Mammary epithelial cell (primary cell): ENCODE data around the gene DDX19B.

Source experiments
- EZH2 ChIP-seq: IDR thresholded peaks from 2 replicates; pipeline ENCODE4 v1.6.1; 2012; ENCODE audit warnings: low read length, inconsistent platforms, borderline replicate concordance
- TF ChIP-seq, protein P1 (sequence below), 2 donors: IDR thresholded peaks in 1 of 2; conservative IDR thresholded peaks in 1 of 2; 2 replicates each; pipeline ENCODE4 v1.5.1; 2011 to 2012; ENCODE audit warnings: inconsistent platforms in 2 of 2, low read length in 2 of 2, mild to moderate bottlenecking in 2 of 2, control low read depth in 1 of 2, low read depth in 1 of 2; ENCODE audit not compliant: insufficient read depth in 1 of 2; ENCODE audit errors: extremely low read depth in 1 of 2

GRCh38 chr16:70251629-70252354, 47.2 kb upstream of the DDX19B start, which contains the start of gene EXOSC6:
- TF ChIP-seq, protein P1, sequence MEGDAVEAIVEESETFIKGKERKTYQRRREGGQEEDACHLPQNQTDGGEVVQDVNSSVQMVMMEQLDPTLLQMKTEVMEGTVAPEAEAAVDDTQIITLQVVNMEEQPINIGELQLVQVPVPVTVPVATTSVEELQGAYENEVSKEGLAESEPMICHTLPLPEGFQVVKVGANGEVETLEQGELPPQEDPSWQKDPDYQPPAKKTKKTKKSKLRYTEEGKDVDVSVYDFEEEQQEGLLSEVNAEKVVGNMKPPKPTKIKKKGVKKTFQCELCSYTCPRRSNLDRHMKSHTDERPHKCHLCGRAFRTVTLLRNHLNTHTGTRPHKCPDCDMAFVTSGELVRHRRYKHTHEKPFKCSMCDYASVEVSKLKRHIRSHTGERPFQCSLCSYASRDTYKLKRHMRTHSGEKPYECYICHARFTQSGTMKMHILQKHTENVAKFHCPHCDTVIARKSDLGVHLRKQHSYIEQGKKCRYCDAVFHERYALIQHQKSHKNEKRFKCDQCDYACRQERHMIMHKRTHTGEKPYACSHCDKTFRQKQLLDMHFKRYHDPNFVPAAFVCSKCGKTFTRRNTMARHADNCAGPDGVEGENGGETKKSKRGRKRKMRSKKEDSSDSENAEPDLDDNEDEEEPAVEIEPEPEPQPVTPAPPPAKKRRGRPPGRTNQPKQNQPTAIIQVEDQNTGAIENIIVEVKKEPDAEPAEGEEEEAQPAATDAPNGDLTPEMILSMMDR (conservative IDR thresholded peaks at IDR 0.05 in 1 of 2, IDR thresholded peaks at IDR 0.05 in 1 of 2; ENCODE audit: extremely low read depth in 1 of 2, insufficient read depth in 1 of 2, low read depth in 1 of 2, low read length in 2 of 2), result peak; percentile 86 to 91
- no peak for TF ChIP-seq EZH2
